T47D (cell line): ENCODE data around the gene TARBP2.
"Not testable (repeated sequence)": the region's sequence is repeated elsewhere in the genome, so short reads cannot be mapped to it uniquely, and the experiment has no call there.

Experiments used
- DNase-seq, 2 experiments: peaks; one replicate each; pipeline versions ENCODE4 v3.0.0 to v3.0.0-alpha.2; 2011 to 2012; ENCODE audit warnings: low read depth in 1 of 2, low spot score in 1 of 2
- JUND ChIP-seq: IDR thresholded peaks from 2 replicates; pipeline ENCODE4 v1.6.1; 2012; ENCODE audit warnings: low read depth
- in situ Hi-C: cut with HindIII; loops from 2 replicates; pipeline ENCODE4 v1.10.0; 2016; ENCODE audit warnings: low sequenced_read_pairs, low pct_unique_long_range_greater_than_20kb

TARBP2 gene

DNA sequence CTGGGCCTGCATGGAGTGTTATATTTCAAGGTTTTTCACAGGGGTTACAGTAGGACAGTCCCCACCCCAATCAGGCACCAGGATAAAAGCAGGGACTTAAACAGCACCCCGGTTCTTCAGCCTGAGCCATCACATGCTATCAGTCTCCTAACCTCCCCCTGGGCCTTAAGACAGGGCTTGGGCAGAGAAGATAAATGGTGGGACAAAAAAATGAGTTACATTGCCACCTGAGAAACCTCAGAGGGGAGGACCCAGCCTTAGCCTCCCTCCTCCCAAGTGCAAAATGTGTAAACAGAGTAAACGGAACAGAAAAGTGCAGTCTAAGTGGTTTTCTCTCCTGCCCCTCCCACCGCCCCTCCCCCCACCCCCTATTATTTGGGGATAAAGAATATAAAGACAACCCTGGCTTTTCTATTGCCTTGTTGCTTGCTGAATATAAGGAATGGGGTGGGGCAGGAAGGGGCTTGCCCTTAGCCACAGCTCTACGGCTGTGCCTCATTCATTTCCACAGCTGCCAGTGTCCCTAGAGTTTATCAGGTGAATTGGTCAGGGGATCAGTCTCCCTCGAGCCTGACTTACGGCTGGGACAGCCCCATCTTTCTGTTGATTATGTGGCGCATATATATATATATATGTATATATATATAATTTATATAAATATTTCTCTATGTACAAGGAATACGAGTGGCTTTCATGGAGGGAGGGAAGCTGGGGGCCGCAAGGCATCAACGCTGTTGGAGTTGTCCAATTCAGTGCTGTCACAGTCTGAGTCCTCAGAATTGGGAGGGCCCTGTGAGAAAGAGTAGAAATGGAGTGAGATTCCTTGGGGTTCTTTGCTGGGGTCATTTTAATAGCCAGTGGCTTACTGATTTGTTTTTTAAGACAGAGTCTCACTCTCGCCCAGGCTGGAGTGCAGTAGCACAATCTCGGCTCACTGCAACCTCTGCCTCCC is 20.3 kb upstream of the TARBP2 start:
- in situ Hi-C loops: no loop called here
- no peak for DNase-seq
- TF ChIP-seq JUND: no peak

DNA sequence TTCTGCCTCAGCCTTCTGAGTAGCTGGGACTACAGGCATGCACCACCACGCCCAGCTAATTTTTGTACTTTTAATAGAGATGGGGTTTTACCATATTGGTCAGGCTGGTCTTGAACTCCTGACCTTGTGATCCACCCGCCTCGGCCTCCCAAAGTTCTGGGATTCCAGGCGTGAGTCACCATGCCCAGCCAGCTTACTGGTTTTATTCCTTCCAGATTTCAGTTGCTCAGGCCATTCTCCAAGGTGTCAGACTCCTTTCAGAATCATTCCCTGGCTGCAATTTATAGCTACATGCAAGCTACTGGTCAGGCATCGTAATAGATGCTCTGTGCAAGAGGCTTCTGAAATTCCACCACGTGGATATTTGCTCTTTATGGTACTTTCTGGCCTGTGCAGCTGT is 19.6 kb upstream of the TARBP2 start:
- DNase-seq, in situ Hi-C loops: not testable (repeated sequence)

DNA sequence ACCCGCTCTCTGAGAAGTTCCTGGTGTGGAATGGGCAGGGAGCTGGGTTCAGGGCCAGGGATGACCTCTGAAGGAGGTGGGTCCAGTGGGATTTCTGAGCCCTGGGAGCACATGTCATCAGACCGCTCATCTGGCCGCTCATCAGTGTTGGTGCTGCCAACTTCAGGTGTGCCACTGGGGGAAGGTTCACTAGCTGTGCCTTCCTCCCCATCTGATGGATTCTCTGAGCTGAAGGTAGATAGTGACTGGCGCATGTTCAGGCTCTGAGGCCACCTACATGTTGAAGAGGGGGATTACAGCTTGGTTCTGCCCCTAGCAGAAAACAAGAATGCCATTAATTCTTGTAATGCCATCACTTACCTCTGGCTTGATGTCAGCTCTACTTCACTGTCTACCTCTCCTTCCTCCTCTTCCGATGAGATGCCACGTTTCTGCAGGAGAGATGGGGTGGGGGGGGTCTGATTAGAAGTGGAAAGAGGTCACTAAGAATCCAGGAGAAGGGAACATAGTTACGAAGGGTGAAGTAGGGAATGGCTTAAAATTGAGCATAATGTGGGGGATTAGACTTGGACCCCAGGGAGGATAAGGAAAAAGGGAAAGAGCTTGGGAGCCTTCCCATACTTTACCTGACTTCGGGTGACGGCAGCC is 19.0 kb upstream of the TARBP2 start:
- no peak for TF ChIP-seq JUND
- DNase-seq: no peak
- in situ Hi-C loops: no loop called here

DNA sequence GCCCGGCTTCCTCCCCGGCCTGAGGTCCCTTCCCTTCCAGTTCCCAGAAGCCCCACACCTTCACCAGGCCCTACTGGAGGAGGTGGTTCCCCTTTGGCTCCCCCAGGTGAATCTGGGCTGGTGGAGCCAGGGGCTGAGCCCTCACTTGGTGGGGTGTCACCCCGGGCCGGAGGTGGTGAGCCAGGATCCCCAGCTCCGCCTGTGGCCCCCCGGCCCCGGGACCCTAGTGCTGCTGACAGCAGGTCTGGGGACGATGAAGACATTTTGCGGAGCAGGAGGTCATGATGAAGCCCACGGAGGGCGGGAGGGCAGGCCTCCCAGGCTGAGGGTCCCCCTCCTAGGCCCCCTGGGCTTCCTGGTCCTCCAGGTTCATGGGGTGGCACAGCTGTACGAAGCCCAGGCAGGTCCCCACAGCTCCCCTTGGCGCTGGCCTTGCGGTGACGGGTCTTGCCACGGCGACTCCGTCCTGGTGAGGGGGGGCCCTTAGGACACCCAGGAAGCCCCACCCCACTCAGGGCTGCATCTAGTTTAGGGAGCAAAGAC is 18.4 kb upstream of the TARBP2 start:
- in situ Hi-C loops: no loop called here
- TF ChIP-seq JUND: no peak
- DNase-seq: no peak

DNA sequence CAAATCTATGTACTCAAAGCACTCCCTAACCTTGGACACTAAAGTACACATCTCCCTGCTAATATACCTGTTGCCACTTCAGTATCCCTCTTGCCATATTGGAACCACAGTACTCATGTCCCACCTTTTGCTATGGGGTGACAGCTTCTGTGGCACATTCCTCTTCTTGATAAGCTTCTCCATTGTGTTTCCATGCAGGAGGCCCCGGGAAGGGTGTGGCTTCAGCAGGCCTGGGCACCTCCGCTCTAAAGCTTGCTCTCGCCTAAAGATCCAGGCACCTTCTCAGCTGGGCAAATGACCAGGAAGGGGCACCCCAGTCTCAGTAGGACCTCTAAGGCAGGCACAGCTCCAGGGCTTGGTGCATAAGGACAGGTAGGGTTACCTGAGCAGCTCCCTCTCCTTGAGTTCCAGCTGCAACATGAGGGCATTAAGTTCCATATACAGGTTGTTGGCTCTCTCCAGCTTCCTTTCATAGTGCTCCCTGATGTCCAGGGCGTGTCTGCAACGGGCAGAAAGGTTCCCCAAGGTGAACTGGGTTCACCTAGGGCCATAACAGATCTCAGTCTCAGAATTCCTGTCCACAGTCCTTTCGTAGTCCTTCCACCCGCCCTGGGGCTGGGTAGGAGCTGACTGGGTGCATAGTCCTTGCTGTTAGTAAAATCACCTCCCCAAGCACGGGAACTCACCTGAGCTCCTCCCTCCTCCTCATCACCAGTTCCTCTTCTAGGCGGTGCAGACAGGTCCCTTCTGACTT is 17.7 kb upstream of the TARBP2 start:
- DNase-seq: no peak
- in situ Hi-C loops: no loop called here
- no peak for TF ChIP-seq JUND

- TF ChIP-seq JUND: no peak
- DNase-seq: no peak
- in situ Hi-C loops: no loop called here
Measured at GRCh38 chr12:53483979-53484377, 17.1 kb upstream of the TARBP2 start.

- in situ Hi-C loops: no loop called here
- TF ChIP-seq JUND: no peak; the same call in 1 of the 2 replicates
- no peak for DNase-seq
Measured at GRCh38 chr12:53484686-53485575, 16.2 kb upstream of the TARBP2 start.

- TF ChIP-seq JUND: no peak
- in situ Hi-C loops: no loop called here
Measured at GRCh38 chr12:53485955-53486735, 14.9 kb upstream of the TARBP2 start.

GRCh38 chr12:53486736-53487487 is 14.2 kb upstream of the TARBP2 start:
- in situ Hi-C loops: no loop called here
- DNase-seq: no peak
- TF ChIP-seq JUND: no peak

More at GRCh38 chr12:53485955-53486735, 14.9 kb upstream of the TARBP2 start:
- DNase-seq: no peak

DNA sequence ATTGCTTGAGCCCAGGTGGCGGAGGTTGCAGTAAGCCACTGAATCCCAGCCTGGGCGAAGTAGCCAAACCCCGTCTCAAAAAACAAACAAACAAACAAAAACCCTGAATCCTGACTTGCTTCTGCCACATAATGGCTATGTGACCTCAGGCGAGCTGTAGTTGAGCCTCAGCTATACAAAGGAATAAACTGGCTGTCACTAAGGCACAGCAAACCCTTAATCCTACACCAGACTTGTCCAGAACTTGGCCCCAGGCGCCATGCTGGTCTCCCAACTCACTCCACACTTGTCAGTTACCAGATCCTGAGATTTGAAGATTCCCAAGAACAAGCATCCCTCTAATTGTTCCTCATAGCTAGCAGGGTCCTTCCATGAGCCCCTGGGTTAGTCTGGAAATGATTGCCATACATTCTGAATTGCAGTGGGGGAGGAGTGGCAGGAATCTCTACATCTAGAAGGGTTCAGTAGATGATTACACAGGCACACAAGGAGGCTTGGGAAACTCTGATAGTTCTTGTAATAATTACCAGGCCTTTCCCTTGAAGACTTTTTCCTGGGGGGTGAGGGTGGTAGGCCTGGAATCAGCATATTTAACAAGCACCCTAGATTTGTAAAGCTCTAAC is 11.7 kb upstream of the TARBP2 start:
- peak in 1 of 2 experiments; percentile 47 for DNase-seq
- in situ Hi-C loops: no loop called here
- no peak for TF ChIP-seq JUND
